K562 (cell line): ENCODE data around the gene DGKE. TPM values are rescaled to one million over a fixed set of nuclear protein-coding genes. Genes with fewer than 3 reads are reported as not detected.

Experiments
- ATAC-seq: fragments of 200-7000 bp; cut with Tn5 transposase; 3 replicates; pipeline ENCODE4 v1.9.1; 2020; ENCODE audit warnings: moderate library complexity
- BruUV-seq: library from RNA; stranded (reverse); fragments of 400-500 nt; replicated peaks from 2 replicates; lab custom pipeline; 2021; lab: Mats Ljungman, UMichigan
- CTCF ChIA-PET: fragments of 300-600 bp; formaldehyde crosslinking; extraction: SDS; loops from one replicate; lab custom pipeline; 2021; ENCODE audit warnings: low intra/inter-chr PET ratio; lab: Yijun Ruan, JAX
- POLR2A ChIA-PET: fragments of 300-600, 350-650 bp; sonication (Branson Sonifier 250); formaldehyde crosslinking; extraction: SDS; loops from one replicate; lab custom pipeline; 2021; ENCODE audit warnings: antibody characterized with exemption, inconsistent platforms; lab: Yijun Ruan, JAX
- DNase-seq, 4 experiments: peaks; one replicate each; pipeline versions ENCODE4 v3.0.0 to v3.0.0-alpha.2; 2011 to 2018; ENCODE audit warnings: low spot score in 3 of 4, mixed read lengths in 3 of 4; ENCODE audit errors: extremely low read depth in 1 of 4
- FAIRE-seq: peaks from 2 replicates; lab custom pipeline; 2011; peaks lifted over from hg19 to GRCh38; lab: Jason Lieb, UNC
- H2AFZ ChIP-seq: 2 replicates; pipeline ENCODE4 v1.6.0; 2011; ENCODE audit warnings: low read depth, low read length, control low read depth, inconsistent platforms
- H3K27ac ChIP-seq: fragments of 200-600 bp; 3 replicates; pipeline ENCODE4 v1.8.0; 2011; ENCODE audit warnings: low read depth, mild to moderate bottlenecking, control low read depth, inconsistent platforms, low read length, moderate library complexity, mixed read lengths; ENCODE audit errors: extremely low read depth
- H3K27me3 ChIP-seq, 2 experiments: fragments of 300-600 bp in 1 of 2; 2 replicates in 1 of 2; 3 replicates in 1 of 2; pipeline versions ENCODE4 v1.6.0 to v1.8.0; 2011; ENCODE audit warnings: inconsistent platforms in 2 of 2, low read length in 2 of 2, mild to moderate bottlenecking in 1 of 2, mixed read lengths in 1 of 2, moderate library complexity in 1 of 2; ENCODE audit not compliant: control insufficient read depth in 2 of 2, insufficient read depth in 2 of 2
- H3K36me3 ChIP-seq: fragments of 300-600 bp; 3 replicates; pipeline ENCODE4 v1.8.0; 2011; ENCODE audit warnings: mild to moderate bottlenecking, low read length, inconsistent platforms; ENCODE audit not compliant: control insufficient read depth, insufficient read depth
- H3K4me1 ChIP-seq, 2 experiments: fragments of 200-600 bp in 1 of 2; replicated peaks in 1 of 2; 2 replicates in 1 of 2; 3 replicates in 1 of 2; pipeline versions ENCODE4 v1.5.1 to v1.8.0; 2011; ENCODE audit warnings: inconsistent platforms in 2 of 2, low read length in 2 of 2, mild to moderate bottlenecking in 1 of 2, mixed read lengths in 1 of 2, moderate library complexity in 1 of 2; ENCODE audit not compliant: control insufficient read depth in 2 of 2, insufficient read depth in 2 of 2
- H3K4me2 ChIP-seq: 2 replicates; pipeline ENCODE4 v1.6.1; 2011; ENCODE audit warnings: low read length, control low read depth, inconsistent platforms, mixed read lengths; ENCODE audit not compliant: insufficient read depth
- H3K4me3 ChIP-seq: fragments of 200-600 bp; sonication (generic), shearing (Covaris generic); 2 replicates; pipeline ENCODE4 v1.5.1; 2016; ENCODE audit warnings: control low read depth, inconsistent platforms
- H3K79me2 ChIP-seq: fragments of 200-600 bp; 3 replicates; pipeline ENCODE4 v1.8.0; 2011; ENCODE audit warnings: low read length, inconsistent platforms; ENCODE audit not compliant: control insufficient read depth, insufficient read depth
- H3K9ac ChIP-seq, 2 experiments: 2 replicates each; pipeline versions ENCODE4 v1.6.0 to v1.6.1; 2011; ENCODE audit warnings: low read depth in 2 of 2, low read length in 2 of 2, control low read depth in 1 of 2, inconsistent platforms in 1 of 2, mild to moderate bottlenecking in 1 of 2, mixed read lengths in 1 of 2; ENCODE audit not compliant: insufficient read depth in 1 of 2
- H3K9me1 ChIP-seq: one replicate; pipeline ENCODE4 v1.6.0; 2011; ENCODE audit warnings: inconsistent platforms, mild to moderate bottlenecking, low read length, moderate library complexity; ENCODE audit not compliant: control insufficient read depth, insufficient read depth
- H3K9me3 ChIP-seq: replicated peaks from 2 replicates; pipeline ENCODE4 v1.5.1; 2011; ENCODE audit warnings: low read depth, low read length, inconsistent platforms; ENCODE audit not compliant: control insufficient read depth, insufficient read depth
- H4K20me1 ChIP-seq: replicated peaks from 2 replicates; pipeline ENCODE4 v1.6.1; 2011; ENCODE audit warnings: low read length, inconsistent platforms, mixed read lengths; ENCODE audit not compliant: control insufficient read depth, insufficient read depth
- ETV6 ChIP-seq, 3 experiments: fragments of 150-350 bp in 1 of 3; sonication (generic) in 1 of 3; formaldehyde crosslinking in 1 of 3; IDR thresholded peaks; 2 replicates each; pipeline versions ENCODE4 v1.6.1 to v1.8.0; 2014 to 2022; ENCODE audit warnings: borderline replicate concordance in 2 of 3, low read depth in 2 of 3, antibody characterized with exemption in 1 of 3, low read length in 1 of 3, mild to moderate bottlenecking in 1 of 3, missing genetic modification reagents in 1 of 3
- FOXK2 ChIP-seq, 2 experiments: fragments of 450-650 bp; IDR thresholded peaks in 1 of 2; conservative IDR thresholded peaks in 1 of 2; 2 replicates each; pipeline ENCODE4 v1.6.1; 2016; ENCODE audit warnings: low read depth in 2 of 2, mild to moderate bottlenecking in 1 of 2
- GTF2E2 ChIP-seq: fragments of 200-800 bp; sonication (Bioruptor generic); IDR thresholded peaks from 2 replicates; pipeline ENCODE4 v1.6.1; 2016; ENCODE audit warnings: missing genetic modification characterization, missing compliant biosample characterization
- HNRNPLL ChIP-seq: fragments of 200-400 bp; formaldehyde crosslinking; IDR thresholded peaks from 2 replicates; pipeline ENCODE4 v1.6.1; 2017; ENCODE audit warnings: low read length, low read depth, mild to moderate bottlenecking; ENCODE audit not compliant: poor library complexity, severe bottlenecking
- KAT7 ChIP-seq: sonication (generic); formaldehyde crosslinking; IDR thresholded peaks from 2 replicates; pipeline ENCODE4 v1.8.0; 2022; ENCODE audit warnings: missing genetic modification reagents, mild to moderate bottlenecking, borderline replicate concordance
- MBD1 ChIP-seq: fragments of 250-450 bp; sonication (Bioruptor Pico); IDR thresholded peaks from 2 replicates; pipeline ENCODE4 v1.8.0; 2022; ENCODE audit warnings: inconsistent platforms
- POLR3A ChIP-seq: IDR thresholded peaks from 2 replicates; pipeline ENCODE4 v1.6.1; 2011; ENCODE audit warnings: borderline replicate concordance, mild to moderate bottlenecking, moderate library complexity; ENCODE audit not compliant: insufficient read length, insufficient read depth; ENCODE audit errors: extremely low read depth
- SETDB1 ChIP-seq: IDR thresholded peaks from one replicate; pipeline ENCODE4 v1.6.1; 2012; ENCODE audit warnings: low read length, control low read depth, inconsistent platforms
- SRSF3 ChIP-seq: fragments of 200-400 bp; formaldehyde crosslinking; IDR thresholded peaks from 2 replicates; pipeline ENCODE4 v1.6.1; 2016; ENCODE audit warnings: mild to moderate bottlenecking, low read length, moderate library complexity; ENCODE audit not compliant: insufficient read depth
- ZKSCAN3 ChIP-seq: fragments of 250-450 bp; sonication (Bioruptor Pico); IDR thresholded peaks from 2 replicates; pipeline ENCODE4 v1.4.0; 2020
- ZNF274 ChIP-seq: IDR thresholded peaks from 2 replicates; pipeline ENCODE4 v1.6.1; 2011; ENCODE audit warnings: low read depth, mild to moderate bottlenecking, low read length, moderate library complexity, borderline replicate concordance
- WGBS: fragments of 100-300 bp; shearing (Covaris generic); methylation state at CpG from one replicate; pipeline ENCODE4 v1.1.6; 2016; ENCODE audit warnings: low coverage, mixed read lengths; ENCODE audit not compliant: insufficient coverage; ENCODE audit errors: missing lambda C conversion rate; 5-methylcytosine and 5-hydroxymethylcytosine counted together
- in situ Hi-C: fragments of 300-500 bp; cut with MboI; formaldehyde crosslinking; loops from 4 replicates; pipeline ENCODE4 v1.15.0; 2018; ENCODE audit warnings: inconsistent platforms, mixed read lengths
- intact Hi-C: fragments of 100-400 bp; cut with micrococcal nuclease; formaldehyde crosslinking; loops from 2 replicates; pipeline ENCODE4 v1.14.2; 2022
- polyA plus RNA-seq, 8 experiments: library from polyadenylated mRNA; depleted of rRNA in 4 of 8; stranded (reverse) in 5 of 8; unstranded in 3 of 8; fragments of >200 nt; fragmentation: Nextera tagmentation in 2 of 8; fragmentation: Illumina TruSeq in 1 of 8; extraction: Ambion mirVana in 2 of 8; extraction: Trizol in 1 of 8; gene quantifications; 2 replicates each; pipeline versions ENCODE4 v1.2.1 to v1.2.3, GENCODE V29; 2011 to 2014; ENCODE audit warnings: inconsistent platforms in 1 of 8, missing spikeins in 1 of 8
- total RNA-seq, 7 experiments: library from RNA; depleted of rRNA in 6 of 7; stranded (reverse); fragments of >200 nt in 6 of 7; fragmentation: Illumina TruSeq in 2 of 7; extraction: Trizol in 2 of 7; gene quantifications; 2 replicates each; pipeline versions ENCODE4 v1.2.1 to v1.2.3, GENCODE V29; 2011 to 2021; ENCODE audit warnings: low replicate concordance in 1 of 7
- TF ChIP-seq, protein P1 (sequence below): sonication (generic); formaldehyde crosslinking; IDR thresholded peaks from 2 replicates; pipeline ENCODE4 v1.8.0; 2023; ENCODE audit warnings: mild to moderate bottlenecking, missing genetic modification reagents

Gene DGKE
- total and polyA plus RNA-seq, 9 of the 15 experiments (the other 6 are each of a cell fraction or from before 2014, with no cell fraction given): 1.3 to 9.9 (median 5.9) TPM

GRCh38 chr17:56785405-56785804 lies 48.5 kb upstream of the DGKE start:
- no peak overlapping the region for H3K9ac ChIP-seq
- no peak for ATAC-seq
- peaks cover 0 to 3% of the 10 kb centered on the region in 2 experiments; a peak in 3 of 5 replicates for H3K4me1 ChIP-seq
- H3K9me1 ChIP-seq: no peaks in the 10 kb centered on the region
- H3K36me3 ChIP-seq: no peaks in the 10 kb centered on the region; the same call in 2 of the 3 replicates
- no peak overlapping the region for H3K4me3 ChIP-seq
- CTCF ChIA-PET: no interaction called here
- WGBS: 0% methylated on average over 5 of the region's 5 CpGs
- H4K20me1 ChIP-seq: no peaks in the 10 kb centered on the region
- BruUV-seq: no TSS peak
- no peak overlapping the region for H3K4me2 ChIP-seq
- no peaks in the 10 kb centered on the region for H3K79me2 ChIP-seq
- H3K27me3 ChIP-seq: peaks cover 19 to 39% of the 10 kb centered on the region in 2 experiments
- no peaks in the 10 kb centered on the region for H3K9me3 ChIP-seq
- no peak overlapping the region for H2AFZ ChIP-seq
- no peak for FAIRE-seq
- H3K27ac ChIP-seq: no peak overlapping the region
- POLR2A ChIA-PET: interaction anchor here (2.2 kb wide), 1 partner anchor 11 kb away, joined by 6 read pairs; no protein-coding TSS in a partner anchor
- TF ChIP-seq ZNF274 (no peak), SETDB1 (no peak), GTF2E2 (tag) (no peak), KAT7 (CRISPR knock-in tag) (no peak), MBD1 (CRISPR knock-in tag) (no peak), SRSF3 (no peak), ZKSCAN3 (CRISPR knock-in tag) (no peak), HNRNPLL (no peak), FOXK2 (conservative IDR thresholded peaks at IDR 0.05 in 1 of 2, IDR thresholded peaks at IDR 0.05 in 1 of 2; ENCODE audit: low read depth in 2 of 2) (no peak), ETV6 (IDR thresholded peaks at IDR 0.05; ENCODE audit: borderline replicate concordance in 1 of 2, low read depth in 2 of 2, low read length in 1 of 2) (no peak), ETV6 (CRISPR knock-in tag; IDR thresholded peaks at IDR 0.05; ENCODE audit: borderline replicate concordance) (no peak), POLR3A (no peak)
- TF ChIP-seq, protein P1, sequence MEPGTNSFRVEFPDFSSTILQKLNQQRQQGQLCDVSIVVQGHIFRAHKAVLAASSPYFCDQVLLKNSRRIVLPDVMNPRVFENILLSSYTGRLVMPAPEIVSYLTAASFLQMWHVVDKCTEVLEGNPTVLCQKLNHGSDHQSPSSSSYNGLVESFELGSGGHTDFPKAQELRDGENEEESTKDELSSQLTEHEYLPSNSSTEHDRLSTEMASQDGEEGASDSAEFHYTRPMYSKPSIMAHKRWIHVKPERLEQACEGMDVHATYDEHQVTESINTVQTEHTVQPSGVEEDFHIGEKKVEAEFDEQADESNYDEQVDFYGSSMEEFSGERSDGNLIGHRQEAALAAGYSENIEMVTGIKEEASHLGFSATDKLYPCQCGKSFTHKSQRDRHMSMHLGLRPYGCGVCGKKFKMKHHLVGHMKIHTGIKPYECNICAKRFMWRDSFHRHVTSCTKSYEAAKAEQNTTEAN (CRISPR knock-in tag): no peak
- intact Hi-C loops: no loop called here
- in situ Hi-C loops: no loop called here
- no peak for DNase-seq
